Epithelial cell of esophagus (primary cell): ENCODE results near the gene TNIK.
A peak's percentile ranks its signal among the peaks of the same experiment; 100 is the strongest.

ENCODE experiments used
- DNase-seq: peaks from one replicate; pipeline ENCODE4 v3.0.0; 2010; ENCODE audit warnings: low read depth
- H3K4me3 ChIP-seq: 2 replicates; pipeline ENCODE4 v1.5.1; 2011; ENCODE audit warnings: mild to moderate bottlenecking, low read length, control low read depth
- TF ChIP-seq, protein P1 (sequence below): IDR thresholded peaks from 2 replicates; pipeline ENCODE4 v1.5.1; 2011; ENCODE audit warnings: low read depth, mild to moderate bottlenecking, low read length, control low read depth, inconsistent platforms; ENCODE audit not compliant: insufficient read depth; ENCODE audit errors: missing control alignments

Gene TNIK

DNA sequence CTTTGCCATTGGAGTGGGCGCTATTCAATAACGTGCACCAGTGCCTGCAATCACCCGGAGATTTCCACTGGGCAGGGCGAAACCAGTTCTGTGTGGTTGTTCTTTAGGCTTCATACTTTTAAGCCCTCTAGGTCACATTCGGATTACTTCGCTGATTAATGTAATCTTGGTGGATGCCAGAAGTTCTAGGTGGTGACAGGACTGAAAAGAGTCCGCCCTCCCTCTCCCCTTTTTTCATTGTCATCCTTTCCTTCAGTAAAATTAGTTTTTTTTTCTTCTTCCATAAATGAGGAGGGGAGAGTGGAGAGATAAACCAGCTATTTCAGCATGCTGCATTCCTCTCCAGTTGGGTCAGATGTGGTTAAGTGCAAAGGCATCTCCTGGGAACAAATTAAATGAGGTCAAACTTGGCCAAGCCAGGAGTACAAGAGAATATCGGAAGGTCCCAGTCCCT, 431.4 kb downstream of the TNIK start:
- DNase-seq: peak; percentile 48
- TF ChIP-seq, protein P1, sequence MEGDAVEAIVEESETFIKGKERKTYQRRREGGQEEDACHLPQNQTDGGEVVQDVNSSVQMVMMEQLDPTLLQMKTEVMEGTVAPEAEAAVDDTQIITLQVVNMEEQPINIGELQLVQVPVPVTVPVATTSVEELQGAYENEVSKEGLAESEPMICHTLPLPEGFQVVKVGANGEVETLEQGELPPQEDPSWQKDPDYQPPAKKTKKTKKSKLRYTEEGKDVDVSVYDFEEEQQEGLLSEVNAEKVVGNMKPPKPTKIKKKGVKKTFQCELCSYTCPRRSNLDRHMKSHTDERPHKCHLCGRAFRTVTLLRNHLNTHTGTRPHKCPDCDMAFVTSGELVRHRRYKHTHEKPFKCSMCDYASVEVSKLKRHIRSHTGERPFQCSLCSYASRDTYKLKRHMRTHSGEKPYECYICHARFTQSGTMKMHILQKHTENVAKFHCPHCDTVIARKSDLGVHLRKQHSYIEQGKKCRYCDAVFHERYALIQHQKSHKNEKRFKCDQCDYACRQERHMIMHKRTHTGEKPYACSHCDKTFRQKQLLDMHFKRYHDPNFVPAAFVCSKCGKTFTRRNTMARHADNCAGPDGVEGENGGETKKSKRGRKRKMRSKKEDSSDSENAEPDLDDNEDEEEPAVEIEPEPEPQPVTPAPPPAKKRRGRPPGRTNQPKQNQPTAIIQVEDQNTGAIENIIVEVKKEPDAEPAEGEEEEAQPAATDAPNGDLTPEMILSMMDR: no peak
- H3K4me3 ChIP-seq: peak overlapping the region; percentile 13

DNA sequence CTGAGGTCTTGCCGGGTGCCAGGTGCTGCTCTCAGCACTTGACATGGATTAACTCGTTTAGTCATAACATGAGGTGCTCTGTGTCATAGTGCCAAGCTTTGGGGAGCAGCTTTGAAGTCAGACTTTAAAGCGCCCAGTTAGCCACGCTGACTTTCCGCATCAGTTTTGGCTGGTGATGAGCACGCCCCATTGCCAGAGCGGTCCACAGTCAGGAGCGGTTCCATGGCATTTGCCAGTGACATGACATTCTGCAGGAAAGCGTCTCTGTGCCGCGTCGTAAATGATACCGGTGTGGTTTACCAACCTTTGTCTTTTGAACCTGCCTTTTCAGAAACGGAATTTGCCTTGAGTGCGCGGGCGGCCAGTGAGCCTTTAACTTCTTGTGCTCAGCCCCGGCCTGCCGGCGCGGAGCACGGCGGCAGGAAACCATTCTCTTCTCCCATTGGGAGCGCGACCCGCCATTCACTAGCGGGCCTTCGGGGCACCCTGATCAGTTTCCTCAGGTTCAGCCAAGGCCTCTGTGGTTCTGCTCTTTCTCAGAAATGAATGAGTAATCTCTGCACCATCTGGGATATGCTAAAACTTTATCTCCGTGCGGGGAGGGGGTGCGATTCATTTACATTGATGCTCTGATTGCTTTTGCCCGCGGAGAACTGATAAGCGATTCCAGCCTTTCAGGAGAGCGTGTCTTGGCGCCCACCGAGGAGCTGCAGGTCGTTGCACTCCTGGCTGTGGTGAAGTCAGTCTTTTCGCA, 432.0 kb downstream of the TNIK start:
- peak overlapping the region; percentile 13 for H3K4me3 ChIP-seq
- peak; percentile 68 for DNase-seq
- TF ChIP-seq, protein P1: no peak

DNA sequence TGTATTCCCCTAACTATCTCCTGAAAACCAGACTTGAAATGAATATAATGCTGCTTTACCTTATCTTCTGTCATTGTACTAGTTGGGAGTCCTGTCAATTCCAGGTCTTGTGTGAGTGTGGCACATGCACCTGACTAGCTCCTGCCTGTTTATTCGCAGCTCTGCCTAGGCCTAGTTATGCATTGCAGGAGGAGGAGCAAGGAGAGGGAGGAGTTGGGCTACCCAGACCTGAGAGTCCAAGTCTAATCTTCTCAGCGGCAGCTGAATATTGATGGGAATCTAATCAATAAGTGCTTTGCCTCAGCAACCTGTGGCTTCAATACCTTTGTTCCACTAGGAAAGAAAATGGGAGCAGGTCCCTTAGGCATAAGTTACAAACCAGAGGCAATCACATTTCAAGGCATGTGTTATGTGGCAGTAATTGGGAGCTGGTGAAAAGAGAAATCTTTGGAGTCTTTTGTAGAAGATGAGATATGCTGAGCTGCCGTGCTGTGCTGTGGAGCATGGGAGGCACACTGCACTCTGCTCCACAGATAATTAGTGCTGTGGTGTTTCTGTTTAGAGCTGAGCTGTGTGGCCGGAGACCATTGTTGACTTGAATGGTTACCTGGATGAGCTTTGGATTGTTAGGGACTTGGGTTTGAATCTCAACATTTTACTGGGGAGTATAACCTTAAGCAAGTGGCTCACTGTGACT, 433.5 kb downstream of the TNIK start, which contains the start of gene SLC2A2:
Gene SLC2A2, minus strand, starts transcription at position 124 of the 697 bp plus-strand sequence. Its CDS starts 50 bp downstream, at position 74.
- DNase-seq: no peak
- TF ChIP-seq, protein P1: no peak
- H3K4me3 ChIP-seq: no peak within 1 kb of the TSS

DNA sequence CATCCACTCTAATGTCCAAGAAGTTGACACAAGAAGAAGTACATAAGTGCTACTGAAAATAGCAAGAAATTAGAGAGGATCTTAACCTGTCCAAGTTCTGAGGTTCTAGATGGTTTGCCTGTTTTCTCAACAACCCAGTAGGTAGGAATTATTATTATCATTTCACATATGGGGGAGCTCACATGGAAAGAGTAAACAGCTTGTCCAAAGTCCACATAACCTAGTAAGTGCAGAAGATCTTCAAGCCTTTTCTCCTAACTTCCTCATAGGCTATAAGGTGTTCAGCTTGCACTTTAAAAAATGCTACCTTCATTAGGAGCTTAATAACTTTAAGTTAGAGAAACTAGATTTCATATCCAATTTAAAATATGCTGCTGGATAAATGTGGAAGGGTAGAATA, 436.6 kb downstream of the TNIK start:
- DNase-seq: no peak
- no peak overlapping the region for H3K4me3 ChIP-seq
- TF ChIP-seq, protein P1: no peak

DNA sequence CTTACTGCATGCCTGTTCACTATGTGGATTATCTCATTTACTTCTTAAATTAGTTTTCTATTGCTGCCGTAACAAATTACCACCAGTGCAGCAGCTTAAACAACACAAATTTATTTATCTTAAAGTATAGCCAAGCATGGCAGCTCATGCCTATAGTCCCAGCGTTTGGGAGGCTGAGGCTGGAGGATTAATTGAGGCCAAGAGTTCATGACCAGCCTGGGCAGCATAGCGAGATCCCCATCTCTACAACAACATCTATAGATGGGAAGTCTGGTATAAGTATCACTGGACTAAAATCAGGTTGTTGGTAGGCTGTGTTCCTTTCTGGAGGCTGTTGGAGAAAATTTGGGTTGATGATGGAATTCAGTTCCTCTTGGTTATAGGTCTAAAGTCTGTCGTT, 438.8 kb downstream of the TNIK start:
- no peak overlapping the region for H3K4me3 ChIP-seq
- TF ChIP-seq, protein P1: no peak

DNA sequence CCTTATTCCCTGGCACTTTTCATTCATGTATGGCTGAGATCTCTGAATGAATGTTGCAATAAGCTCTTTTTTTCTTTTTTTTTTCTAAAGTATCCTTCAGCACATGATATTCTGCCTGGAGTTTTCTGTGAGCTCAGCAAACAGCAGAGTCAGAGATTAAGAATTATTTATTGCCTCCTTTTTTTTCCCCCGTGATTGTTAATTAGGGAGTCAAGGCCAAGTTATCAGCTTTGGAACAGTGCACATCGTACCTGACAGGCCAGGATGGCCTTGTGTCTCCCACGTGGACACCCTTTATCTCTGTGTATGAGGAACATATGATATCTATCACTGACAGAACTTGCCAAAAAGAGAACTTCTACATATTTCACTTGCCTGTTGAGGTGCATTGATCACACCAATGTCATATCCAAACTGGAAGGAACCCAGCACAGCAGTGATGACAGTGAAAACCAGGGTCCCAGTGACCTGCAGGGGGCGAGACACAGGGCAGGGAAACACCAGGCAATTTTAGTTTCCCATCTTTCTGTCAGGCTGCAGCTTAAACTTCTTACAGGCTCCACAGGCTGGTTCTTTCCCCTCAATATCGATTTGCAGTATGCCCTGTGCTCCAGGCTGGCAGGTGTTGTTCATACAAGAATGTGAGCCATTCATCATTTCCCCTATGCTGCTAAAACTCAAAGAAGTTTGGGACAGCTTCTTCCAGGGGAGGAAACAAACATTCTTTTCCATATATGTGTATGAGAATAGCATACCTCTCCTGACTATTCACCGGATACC, 441.9 kb downstream of the TNIK start:
- TF ChIP-seq, protein P1: no peak
- DNase-seq: no peak

More for the DNA sequence above, 438.8 kb downstream of the TNIK start:
- no peak for DNase-seq

More for the DNA sequence above, 441.9 kb downstream of the TNIK start:
- no peak overlapping the region for H3K4me3 ChIP-seq
